Neural cell (in vitro differentiated cells): ENCODE data around the gene BCL7B.

Experiments
- EP300 ChIP-seq: fragments of 450-650 bp; conservative IDR thresholded peaks from 2 replicates; pipeline ENCODE4 v1.6.1; 2014; ENCODE audit warnings: antibody characterized with exemption, mild to moderate bottlenecking, moderate library complexity; ENCODE audit not compliant: poor library complexity, severe bottlenecking
- EZH2 ChIP-seq: fragments of 200-600, 300-800 bp; shearing (Covaris generic), sonication (generic); IDR thresholded peaks from 2 replicates; pipeline ENCODE4 v1.6.1; 2014; ENCODE audit warnings: antibody characterized with exemption, low read length, borderline replicate concordance, mild to moderate bottlenecking; ENCODE audit not compliant: insufficient read depth, poor library complexity, severe bottlenecking
- TF ChIP-seq, protein P1 (sequence below): fragments of 450-650 bp; IDR thresholded peaks from 2 replicates; pipeline ENCODE4 v1.5.1; 2014; ENCODE audit warnings: antibody characterized with exemption, mild to moderate bottlenecking, moderate library complexity; ENCODE audit not compliant: poor library complexity, severe bottlenecking
- TF ChIP-seq, protein P2 (sequence below): IDR thresholded peaks from 2 replicates; pipeline ENCODE4 v1.6.1; 2012; ENCODE audit warnings: borderline replicate concordance

DNA sequence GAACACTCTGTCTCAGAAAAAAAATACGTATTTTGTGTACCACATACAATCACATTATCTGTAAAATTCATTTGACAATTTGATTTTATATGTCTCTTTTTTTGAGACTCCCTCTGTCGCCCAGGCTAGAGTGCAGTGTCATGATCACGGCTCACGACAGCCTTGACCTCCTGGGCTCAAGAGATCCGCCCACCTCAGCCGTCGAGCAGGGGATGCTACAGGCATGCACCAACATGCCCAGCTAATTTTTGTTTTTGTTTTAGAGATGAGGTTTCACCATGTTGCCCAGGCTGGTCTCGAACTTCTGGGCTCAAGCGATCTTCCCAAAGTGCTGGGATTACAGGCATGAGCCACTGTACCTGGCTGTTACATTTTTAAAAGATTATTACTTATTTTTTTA, 23.7 kb downstream of the BCL7B start:
- TF ChIP-seq, protein P1, sequence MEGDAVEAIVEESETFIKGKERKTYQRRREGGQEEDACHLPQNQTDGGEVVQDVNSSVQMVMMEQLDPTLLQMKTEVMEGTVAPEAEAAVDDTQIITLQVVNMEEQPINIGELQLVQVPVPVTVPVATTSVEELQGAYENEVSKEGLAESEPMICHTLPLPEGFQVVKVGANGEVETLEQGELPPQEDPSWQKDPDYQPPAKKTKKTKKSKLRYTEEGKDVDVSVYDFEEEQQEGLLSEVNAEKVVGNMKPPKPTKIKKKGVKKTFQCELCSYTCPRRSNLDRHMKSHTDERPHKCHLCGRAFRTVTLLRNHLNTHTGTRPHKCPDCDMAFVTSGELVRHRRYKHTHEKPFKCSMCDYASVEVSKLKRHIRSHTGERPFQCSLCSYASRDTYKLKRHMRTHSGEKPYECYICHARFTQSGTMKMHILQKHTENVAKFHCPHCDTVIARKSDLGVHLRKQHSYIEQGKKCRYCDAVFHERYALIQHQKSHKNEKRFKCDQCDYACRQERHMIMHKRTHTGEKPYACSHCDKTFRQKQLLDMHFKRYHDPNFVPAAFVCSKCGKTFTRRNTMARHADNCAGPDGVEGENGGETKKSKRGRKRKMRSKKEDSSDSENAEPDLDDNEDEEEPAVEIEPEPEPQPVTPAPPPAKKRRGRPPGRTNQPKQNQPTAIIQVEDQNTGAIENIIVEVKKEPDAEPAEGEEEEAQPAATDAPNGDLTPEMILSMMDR, result no peak
- TF ChIP-seq, protein P2, sequence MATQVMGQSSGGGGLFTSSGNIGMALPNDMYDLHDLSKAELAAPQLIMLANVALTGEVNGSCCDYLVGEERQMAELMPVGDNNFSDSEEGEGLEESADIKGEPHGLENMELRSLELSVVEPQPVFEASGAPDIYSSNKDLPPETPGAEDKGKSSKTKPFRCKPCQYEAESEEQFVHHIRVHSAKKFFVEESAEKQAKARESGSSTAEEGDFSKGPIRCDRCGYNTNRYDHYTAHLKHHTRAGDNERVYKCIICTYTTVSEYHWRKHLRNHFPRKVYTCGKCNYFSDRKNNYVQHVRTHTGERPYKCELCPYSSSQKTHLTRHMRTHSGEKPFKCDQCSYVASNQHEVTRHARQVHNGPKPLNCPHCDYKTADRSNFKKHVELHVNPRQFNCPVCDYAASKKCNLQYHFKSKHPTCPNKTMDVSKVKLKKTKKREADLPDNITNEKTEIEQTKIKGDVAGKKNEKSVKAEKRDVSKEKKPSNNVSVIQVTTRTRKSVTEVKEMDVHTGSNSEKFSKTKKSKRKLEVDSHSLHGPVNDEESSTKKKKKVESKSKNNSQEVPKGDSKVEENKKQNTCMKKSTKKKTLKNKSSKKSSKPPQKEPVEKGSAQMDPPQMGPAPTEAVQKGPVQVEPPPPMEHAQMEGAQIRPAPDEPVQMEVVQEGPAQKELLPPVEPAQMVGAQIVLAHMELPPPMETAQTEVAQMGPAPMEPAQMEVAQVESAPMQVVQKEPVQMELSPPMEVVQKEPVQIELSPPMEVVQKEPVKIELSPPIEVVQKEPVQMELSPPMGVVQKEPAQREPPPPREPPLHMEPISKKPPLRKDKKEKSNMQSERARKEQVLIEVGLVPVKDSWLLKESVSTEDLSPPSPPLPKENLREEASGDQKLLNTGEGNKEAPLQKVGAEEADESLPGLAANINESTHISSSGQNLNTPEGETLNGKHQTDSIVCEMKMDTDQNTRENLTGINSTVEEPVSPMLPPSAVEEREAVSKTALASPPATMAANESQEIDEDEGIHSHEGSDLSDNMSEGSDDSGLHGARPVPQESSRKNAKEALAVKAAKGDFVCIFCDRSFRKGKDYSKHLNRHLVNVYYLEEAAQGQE, result no peak
- TF ChIP-seq EZH2, result no peak
- no peak for TF ChIP-seq EP300
